ENCODE measurements around the gene PPM1B. TPM values are rescaled to one million over a fixed set of nuclear protein-coding genes. Genes with fewer than 3 reads are reported as not detected.

PPM1B gene
- total and polyA plus RNA-seq, 2 of the 8 experiments (the other 6 are each of a cell fraction or from before 2014, with no cell fraction given) = 43.6 to 126 TPM

DNA sequence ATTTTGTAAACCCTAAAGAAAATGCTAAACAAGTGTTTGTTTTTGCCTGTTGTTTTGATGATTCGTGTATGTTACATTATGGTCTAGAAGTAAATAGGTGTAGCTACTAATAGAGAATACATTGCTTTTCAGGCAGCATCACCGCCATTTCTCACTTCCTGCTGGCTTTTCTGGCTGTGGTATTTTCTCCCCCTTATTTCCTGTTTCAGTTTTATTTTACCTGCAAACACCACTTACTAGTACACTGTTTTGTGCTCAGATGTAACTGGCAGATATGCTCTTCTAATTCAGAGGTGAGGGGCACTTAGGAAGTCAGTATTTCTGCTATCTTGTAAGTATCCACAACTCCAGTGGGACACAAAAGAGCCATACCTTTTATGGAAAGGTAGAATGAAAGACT lies 68.5 kb downstream of the PPM1B start:
- Histone ChIP-seq H3K56ac (replicated peaks; ENCODE audit: insufficient read length, low read depth, low read length) (no peak overlapping the region), H2BK5ac (ENCODE audit: low read depth, low read length) (no peak overlapping the region), H3K27me3 (replicated peaks in 1 of 4; ENCODE audit: control insufficient read depth in 3 of 4, extremely low read depth in 1 of 4, insufficient read depth in 3 of 4, low read length in 3 of 4) (no peaks in the 10 kb centered on the region), H2BK120ac (replicated peaks; ENCODE audit: low read depth, low read length) (no peak overlapping the region), H2BK15ac (ENCODE audit: low read length) (no peak overlapping the region), H4K20me1 (replicated peaks in 1 of 2; ENCODE audit: control insufficient read depth in 1 of 2, insufficient read depth in 2 of 2, low read length in 2 of 2) (no peaks in the 10 kb centered on the region), H4K8ac (ENCODE audit: extremely low read depth, insufficient read depth, low read length) (no peak overlapping the region), H3K4me3 (ENCODE audit: extremely low read depth in 1 of 4, insufficient read depth in 2 of 4, low read depth in 3 of 4, low read length in 4 of 4) (no peak overlapping the region), H3K23ac (ENCODE audit: insufficient read length) (no peak overlapping the region), H3K4me1 (replicated peaks in 1 of 4; ENCODE audit: control insufficient read depth in 3 of 4, insufficient read depth in 4 of 4, low read length in 3 of 4) (peaks cover 0 to 10% (median 2%) of the 10 kb centered on the region in 4 experiments; a peak in 3 of 7 replicates), H3K27ac (ENCODE audit: low read depth, low read length) (no peak overlapping the region), H2BK12ac (ENCODE audit: low read depth, low read length) (no peak overlapping the region), H3K79me2 (ENCODE audit: control insufficient read depth in 1 of 2, insufficient read depth in 2 of 2, low read length in 2 of 2) (no peaks in the 10 kb centered on the region), H3K4me2 (ENCODE audit: insufficient read depth in 1 of 2, low read depth in 2 of 2, low read length in 2 of 2) (no peak overlapping the region), H4K91ac (replicated peaks; ENCODE audit: insufficient read length, low read length) (no peak overlapping the region), H2AK5ac (ENCODE audit: low read depth, low read length) (no peak overlapping the region), H2AFZ (ENCODE audit: low read length) (no peak overlapping the region), H4K5ac (ENCODE audit: insufficient read length, low read depth, low read length) (no peak overlapping the region), H3K4ac (replicated peaks; ENCODE audit: insufficient read length, low read depth, low read length) (no peak overlapping the region), H3K9me3 (ENCODE audit: insufficient read depth in 2 of 2, low read depth in 1 of 2, low read length in 1 of 2) (no peaks in the 10 kb centered on the region), H3K36me3 (ENCODE audit: control insufficient read depth in 2 of 4, insufficient read depth in 4 of 4, low read length in 3 of 4) (peaks cover 0 to 4% (median 0%) of the 10 kb centered on the region in 4 experiments; a peak in 1 of 8 replicates), H3K23me2 (ENCODE audit: low read depth, low read length) (no peaks in the 10 kb centered on the region), H3K9ac (replicated peaks in 1 of 4; ENCODE audit: extremely low read depth in 1 of 4, low read depth in 3 of 4, low read length in 3 of 4) (no peak overlapping the region), H3K79me1 (ENCODE audit: low read depth, low read length) (no peaks in the 10 kb centered on the region), H3K18ac (ENCODE audit: extremely low read depth, low read length) (no peak overlapping the region), H2BK20ac (ENCODE audit: low read length) (no peak overlapping the region), H3K14ac (ENCODE audit: insufficient read length) (no peak overlapping the region)
- ChIA-PET CTCF (ENCODE audit: partially characterized antibody) (interaction anchor here (0.6 to 1.6 kb wide), 2 partner anchors 9 to 638 kb away, joined by 3 to 8 read pairs; no protein-coding TSS in a partner anchor), POLR2A (ENCODE audit: partially characterized antibody) (interaction anchor here (1.2 to 2.1 kb wide), 3 partner anchors 9 to 150 kb away, joined by 4 to 5 read pairs (median 4); no protein-coding TSS in a partner anchor)
- no peak for TF ChIP-seq GTF2F1 (IDR thresholded peaks at IDR 0.05; ENCODE audit: borderline replicate concordance, low read depth, low read length)
- no peak for DNase-seq (ENCODE audit: low read depth in 1 of 2, low spot score in 2 of 2)
- FAIRE-seq = no peak
- 77% methylated on average over 2 of the region's 2 CpGs; no CpG with 5 or more reads in 1 of the 2 experiments for WGBS, 2 experiments (ENCODE audit: extremely low coverage in 1 of 2, insufficient coverage in 1 of 2, insufficient read length in 1 of 2, insufficient replicate concordance in 2 of 2, low coverage in 1 of 2, low lambda C conversion rate in 2 of 2, missing lambda C conversion rate in 1 of 2)
